Lower lobe of right lung (tissue), 2 donors: ENCODE data around the gene CCDC71L. TPM values are rescaled to one million over a fixed set of nuclear protein-coding genes. Genes with fewer than 3 reads are reported as not detected.
"Not testable (repeated sequence)": the region's sequence is repeated elsewhere in the genome, so short reads cannot be mapped to it uniquely, and the experiment has no call there.

Source experiments
- ATAC-seq, 2 donors: fragments of 200-7000 bp; cut with Tn5 transposase; one replicate each; pipeline ENCODE4 v1.9.1; 2020 to 2022; ENCODE audit warnings: mild to moderate bottlenecking in 2 of 2, moderate library complexity in 2 of 2
- DNase-seq: peaks from one replicate; pipeline ENCODE4 v3.0.0-alpha.2; 2020
- H3K27ac ChIP-seq: fragments of 200-600 bp; one replicate; pipeline ENCODE4 v1.8.0; 2022
- H3K27me3 ChIP-seq: fragments of 200-600 bp; one replicate; pipeline ENCODE4 v1.8.0; 2022; ENCODE audit warnings: low read depth
- H3K36me3 ChIP-seq: fragments of 200-600 bp; one replicate; pipeline ENCODE4 v1.8.0; 2022; ENCODE audit warnings: mild to moderate bottlenecking
- H3K4me1 ChIP-seq: fragments of 200-600 bp; one replicate; pipeline ENCODE4 v1.8.0; 2022
- H3K4me3 ChIP-seq: fragments of 200-600 bp; one replicate; pipeline ENCODE4 v1.8.0; 2022; ENCODE audit warnings: mild to moderate bottlenecking
- H3K9me3 ChIP-seq: fragments of 200-600 bp; one replicate; pipeline ENCODE4 v1.8.0; 2022
- intact Hi-C: fragments of 100-400 bp; cut with DNase I; formaldehyde crosslinking; loops from one replicate; pipeline ENCODE4 v1.11.0; 2022
- long read RNA-seq: library from polyadenylated mRNA; unstranded; transcript quantifications from one replicate; pipeline ENCODE4 v2.0.0, GENCODE V29; 2021
- total RNA-seq: library from RNA; stranded (reverse); fragmentation: NEBNext Ultra II Directional; extraction: Animal tissue kit (Norgen Biotek cat#: 25700); gene quantifications from one replicate; pipeline ENCODE4 v1.2.1, GENCODE V29; 2021
- TF ChIP-seq, protein P1 (sequence below): fragments of 200-600 bp; IDR thresholded peaks from one replicate; pipeline ENCODE4 v1.8.0; 2022; ENCODE audit warnings: antibody characterized with exemption, mild to moderate bottlenecking
- donor health status: DM: no; HTN: yes; CAD: no; lungs with severe emphysema.

Gene CCDC71L
- total RNA-seq = 24.1 TPM
- long read RNA-seq, full-length matches to known transcripts = 30 of 30 reads
- long read RNA-seq, partial matches to known transcripts = 0 of 30 reads
- long read RNA-seq, other reads (novel, unspliced or antisense) = 0 of 30 reads

DNA sequence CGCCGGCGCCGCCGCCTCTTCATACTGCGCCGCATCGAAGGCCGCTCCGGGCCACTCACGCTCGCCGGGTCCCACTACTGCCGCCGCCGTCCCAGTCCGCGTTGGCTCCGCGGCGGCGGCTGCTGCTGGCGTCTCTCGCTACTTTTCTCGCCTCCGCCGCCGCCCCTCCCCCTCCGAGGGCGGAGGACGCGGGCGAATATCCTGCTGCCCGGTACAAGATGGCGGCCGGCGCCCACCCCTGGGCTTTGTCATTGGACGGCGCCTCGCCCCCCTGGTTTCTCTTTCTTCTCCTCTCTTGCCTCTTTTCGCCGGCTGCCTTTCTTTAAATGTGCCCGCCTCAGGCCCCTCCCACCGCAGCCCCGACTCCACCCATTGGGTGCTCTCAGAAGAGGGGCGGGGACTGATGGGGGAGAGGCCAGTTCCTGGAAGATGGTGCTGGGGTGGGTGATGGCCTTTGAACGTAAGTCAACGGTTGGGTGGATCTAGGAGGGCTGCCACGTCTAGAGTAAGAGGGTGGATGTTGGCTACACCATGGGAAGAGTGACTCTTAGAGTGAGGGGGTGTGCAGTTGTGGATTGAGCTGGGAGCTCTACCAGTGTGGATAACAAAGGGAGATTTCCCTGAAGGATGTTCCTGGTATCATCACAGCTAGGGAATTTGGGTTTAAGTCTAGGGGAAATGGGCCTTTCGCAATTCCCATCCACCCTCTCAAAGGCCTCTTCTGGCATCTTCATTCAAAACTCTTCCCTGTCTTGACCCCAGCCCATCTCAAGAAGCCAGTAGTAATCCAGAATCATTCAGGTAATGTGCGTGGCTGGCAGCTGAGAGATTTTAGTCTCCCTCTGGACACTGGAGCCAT lies at the start of gene CCDC71L:
CCDC71L (minus strand) TSS at position 297 of the 859 bp plus-strand sequence; CDS start at position 35, 262 bp downstream.
- Histone ChIP-seq H3K4me3 (peak within 1 kb of the TSS; percentile 77), H3K4me1 (peaks cover 28% of the 10 kb centered on the region), H3K9me3 (no peaks in the 10 kb centered on the region), H3K36me3 (no peaks in the 10 kb centered on the region), H3K27me3 (no peaks in the 10 kb centered on the region), H3K27ac (peak within 1 kb of the TSS; percentile 97)
- TF ChIP-seq, protein P1, sequence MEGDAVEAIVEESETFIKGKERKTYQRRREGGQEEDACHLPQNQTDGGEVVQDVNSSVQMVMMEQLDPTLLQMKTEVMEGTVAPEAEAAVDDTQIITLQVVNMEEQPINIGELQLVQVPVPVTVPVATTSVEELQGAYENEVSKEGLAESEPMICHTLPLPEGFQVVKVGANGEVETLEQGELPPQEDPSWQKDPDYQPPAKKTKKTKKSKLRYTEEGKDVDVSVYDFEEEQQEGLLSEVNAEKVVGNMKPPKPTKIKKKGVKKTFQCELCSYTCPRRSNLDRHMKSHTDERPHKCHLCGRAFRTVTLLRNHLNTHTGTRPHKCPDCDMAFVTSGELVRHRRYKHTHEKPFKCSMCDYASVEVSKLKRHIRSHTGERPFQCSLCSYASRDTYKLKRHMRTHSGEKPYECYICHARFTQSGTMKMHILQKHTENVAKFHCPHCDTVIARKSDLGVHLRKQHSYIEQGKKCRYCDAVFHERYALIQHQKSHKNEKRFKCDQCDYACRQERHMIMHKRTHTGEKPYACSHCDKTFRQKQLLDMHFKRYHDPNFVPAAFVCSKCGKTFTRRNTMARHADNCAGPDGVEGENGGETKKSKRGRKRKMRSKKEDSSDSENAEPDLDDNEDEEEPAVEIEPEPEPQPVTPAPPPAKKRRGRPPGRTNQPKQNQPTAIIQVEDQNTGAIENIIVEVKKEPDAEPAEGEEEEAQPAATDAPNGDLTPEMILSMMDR = no peak
- peak; percentile 97 for DNase-seq
- peak; percentile 93 to 95 for ATAC-seq
- intact Hi-C loops = loop anchor here (5.0 kb wide), 1 partner anchor 76 kb away; no protein-coding TSS in a partner anchor

DNA sequence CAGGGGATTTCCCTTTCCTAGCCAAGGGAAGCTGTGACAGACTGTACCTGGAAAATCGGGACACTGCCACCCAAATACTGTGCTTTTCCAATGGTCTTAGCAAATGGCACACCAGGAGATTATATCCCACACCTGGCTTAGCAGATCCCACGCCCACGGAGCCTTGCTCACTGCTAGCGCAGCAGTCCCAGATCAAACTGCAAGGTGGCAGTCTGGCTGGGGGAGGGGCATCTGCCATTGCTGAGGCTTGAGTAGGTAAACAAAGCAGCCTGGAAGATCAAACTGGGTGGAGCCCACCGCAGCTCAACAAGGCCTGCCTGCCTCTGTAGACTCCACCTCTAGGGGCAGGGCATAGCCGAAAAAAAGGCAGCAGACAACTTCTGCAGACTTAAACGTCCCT lies 48.6 kb upstream of the CCDC71L start:
- H3K27me3 ChIP-seq, ATAC-seq, H3K4me3 ChIP-seq, H3K4me1 ChIP-seq, intact Hi-C loops, H3K27ac ChIP-seq, H3K36me3 ChIP-seq, DNase-seq, H3K9me3 ChIP-seq: not testable (repeated sequence)

DNA sequence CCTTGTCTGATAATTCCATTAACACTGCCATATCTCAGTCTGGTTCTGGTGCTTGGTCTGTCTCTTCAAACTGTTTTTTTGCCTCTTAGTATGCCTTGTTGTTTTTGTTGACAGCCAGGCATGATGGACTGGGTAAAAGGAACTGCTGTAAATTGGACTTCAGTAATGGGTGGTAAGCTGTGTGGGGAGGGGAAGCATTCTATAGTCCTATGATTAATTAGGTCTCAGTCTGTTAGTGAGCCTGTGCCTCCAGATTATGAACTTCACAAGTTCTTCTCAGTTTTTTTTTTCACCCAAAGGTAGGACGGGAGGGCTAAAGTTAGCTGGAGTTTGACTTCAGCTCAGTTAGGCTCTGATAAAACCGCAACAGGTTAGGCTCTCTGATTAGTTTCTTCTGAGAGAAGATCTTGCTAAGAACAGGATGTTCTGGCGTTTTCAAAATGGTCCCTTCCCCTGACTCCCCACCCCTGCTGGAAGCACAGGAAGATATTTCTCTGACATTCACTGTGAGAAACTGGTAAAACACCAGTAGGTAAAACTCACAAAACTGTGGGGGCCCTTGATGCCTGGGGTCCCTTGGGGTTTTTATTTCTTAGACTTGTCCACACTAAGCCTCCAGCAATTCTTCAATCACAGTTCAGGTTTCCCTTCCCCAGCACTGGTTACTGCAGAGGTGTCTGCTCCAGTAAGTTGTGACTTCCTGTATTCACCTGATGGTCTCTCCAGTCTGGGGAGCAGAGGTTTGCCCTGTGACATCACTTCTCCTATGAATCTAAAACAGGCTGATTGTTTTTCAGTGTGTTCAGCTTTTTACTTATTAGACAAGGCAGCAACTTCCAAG lies 43.3 kb upstream of the CCDC71L start:
- DNase-seq (no peak), ATAC-seq (no peak)
- Histone ChIP-seq H3K27me3 (no peaks in the 10 kb centered on the region), H3K4me1 (no peaks in the 10 kb centered on the region), H3K27ac (no peak overlapping the region), H3K4me3 (no peak overlapping the region), H3K36me3 (no peaks in the 10 kb centered on the region), H3K9me3 (no peaks in the 10 kb centered on the region)
- intact Hi-C loops = no loop called here
- TF ChIP-seq, protein P1 = no peak

DNA sequence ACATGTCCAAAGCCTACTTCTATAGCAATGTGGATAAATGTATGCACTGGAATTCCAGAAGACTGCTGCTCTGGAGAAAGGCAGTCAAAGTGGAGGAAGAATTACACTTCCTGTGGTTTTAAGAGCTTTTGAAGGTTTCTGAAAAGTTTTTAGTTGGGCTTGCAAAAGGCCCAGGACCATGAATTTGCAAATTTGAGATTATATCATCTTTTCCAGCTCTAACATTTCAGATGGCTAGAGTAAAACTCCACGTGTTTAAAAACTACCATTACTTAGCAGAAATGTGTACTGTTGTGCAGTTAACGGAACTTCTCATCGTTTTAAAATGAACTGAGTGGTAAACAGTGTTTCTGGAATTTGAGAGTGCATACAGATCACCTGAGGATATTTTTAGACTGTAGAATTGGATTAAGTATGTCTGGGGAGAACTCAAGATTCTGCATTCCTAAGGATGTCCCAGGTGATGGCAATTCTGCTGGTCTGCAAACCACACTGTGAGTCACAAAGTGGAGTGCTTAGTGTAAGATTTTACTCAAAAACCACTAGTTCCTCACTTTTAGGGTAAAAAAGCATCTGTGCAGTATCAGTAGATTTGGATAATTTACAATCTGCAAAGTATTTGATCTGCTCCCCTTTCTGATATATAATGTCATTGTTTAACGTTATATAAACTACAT lies 32.9 kb upstream of the CCDC71L start:
- TF ChIP-seq, protein P1 = no peak
- intact Hi-C loops = no loop called here
- Histone ChIP-seq H3K4me1 (no peaks in the 10 kb centered on the region), H3K4me3 (no peak overlapping the region), H3K27me3 (no peaks in the 10 kb centered on the region), H3K27ac (no peak overlapping the region), H3K9me3 (no peaks in the 10 kb centered on the region), H3K36me3 (no peaks in the 10 kb centered on the region)
- ATAC-seq (no peak), DNase-seq (no peak)

DNA sequence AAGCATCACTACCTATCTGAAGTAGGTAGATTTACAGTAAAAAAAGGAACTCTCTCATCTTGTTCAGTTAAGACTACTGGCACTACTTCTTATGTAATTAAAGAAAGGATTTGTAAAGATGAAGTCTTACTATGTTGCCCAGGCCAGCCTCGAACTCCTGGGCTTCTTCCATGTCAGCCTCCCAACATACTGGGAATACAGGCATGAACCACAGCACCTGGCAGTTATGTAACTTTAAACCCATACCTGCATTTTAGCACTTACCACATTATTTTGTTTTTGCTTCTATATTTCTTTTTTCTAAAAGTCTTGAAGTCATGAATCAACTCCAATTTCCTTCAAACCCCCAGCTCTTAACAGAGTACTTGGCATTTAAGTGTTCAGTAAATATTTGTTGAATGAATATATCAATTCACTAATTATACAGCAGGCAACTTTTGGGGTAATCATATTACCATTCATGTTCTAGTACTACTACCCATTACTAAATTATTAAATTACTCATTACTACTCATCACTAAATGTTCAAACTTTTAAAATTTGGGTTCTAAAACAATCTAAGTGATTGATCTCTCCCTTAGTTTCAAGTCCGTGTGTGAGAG lies 31.6 kb upstream of the CCDC71L start:
- Histone ChIP-seq H3K27ac (no peak overlapping the region), H3K36me3 (no peaks in the 10 kb centered on the region), H3K4me1 (no peaks in the 10 kb centered on the region), H3K9me3 (no peaks in the 10 kb centered on the region), H3K27me3 (no peaks in the 10 kb centered on the region), H3K4me3 (no peak overlapping the region)
- ATAC-seq (peak in 1 of 2 donors; percentile 77), DNase-seq (no peak)
- intact Hi-C loops = no loop called here
- TF ChIP-seq, protein P1 = no peak

DNA sequence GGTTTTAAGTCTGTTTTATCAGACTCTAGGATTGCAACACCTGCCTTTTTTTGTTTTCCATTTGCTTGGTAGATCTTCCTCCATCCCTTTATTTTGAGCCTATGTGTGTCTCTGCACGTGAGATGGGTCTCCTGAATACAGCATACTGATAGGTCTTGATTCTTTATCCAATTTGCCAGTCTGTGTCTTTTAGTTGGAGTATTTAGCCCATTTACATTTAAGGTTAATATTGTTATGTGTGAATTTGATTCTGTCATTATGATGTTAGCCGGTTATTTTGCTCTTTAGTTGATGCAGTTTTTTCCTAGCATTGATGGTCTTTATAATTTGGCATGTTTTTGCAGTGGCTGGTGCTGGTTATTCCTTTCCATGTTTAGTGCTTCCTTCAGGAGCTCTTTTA lies 27.2 kb upstream of the CCDC71L start:
- H3K4me3 ChIP-seq, DNase-seq, ATAC-seq, H3K9me3 ChIP-seq, H3K4me1 ChIP-seq, H3K36me3 ChIP-seq, H3K27me3 ChIP-seq, intact Hi-C loops, H3K27ac ChIP-seq: not testable (repeated sequence)
